HG02870 (cell line): ENCODE results near the gene FAM90A1.
"Not testable (repeated sequence)": the region's sequence is repeated elsewhere in the genome, so short reads cannot be mapped to it uniquely, and the experiment has no call there.

Experiments
- ATAC-seq: cut with Tn5 transposase; IDR thresholded peaks from one replicate; pipeline ENCODE4 v1.9.1; 2021; ENCODE audit warnings: mild to moderate bottlenecking, moderate library complexity; ENCODE audit not compliant: unreplicated experiment

Gene FAM90A1

DNA sequence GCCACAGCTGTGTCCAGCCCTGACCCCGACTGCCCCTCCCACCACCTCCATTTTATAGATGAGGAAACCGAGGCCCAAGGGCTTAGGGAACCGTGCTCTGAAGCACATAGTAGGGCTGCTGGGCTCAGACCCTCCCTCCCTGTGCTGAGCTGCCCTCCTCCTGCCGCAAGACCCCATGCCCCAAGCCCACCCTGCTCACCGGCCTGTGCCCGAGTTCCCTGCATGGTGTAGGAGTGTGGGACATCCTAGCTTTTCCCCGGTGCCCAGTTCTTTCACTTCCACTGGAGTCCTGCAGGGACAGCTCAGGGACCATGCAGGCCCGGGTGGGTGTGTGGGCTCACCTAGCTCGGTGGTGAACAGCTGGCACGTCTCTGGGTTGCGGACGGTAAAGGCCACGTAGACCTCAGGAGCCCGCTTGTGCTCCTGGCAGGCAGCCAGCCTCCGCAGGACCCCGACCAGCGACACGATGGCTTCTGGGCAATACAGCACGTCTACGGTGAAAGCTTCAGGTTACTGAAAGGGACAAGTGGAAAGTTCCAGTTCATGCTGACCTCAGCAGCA is 6.6 kb upstream of the FAM90A1 start:
- ATAC-seq: not testable (repeated sequence)

DNA sequence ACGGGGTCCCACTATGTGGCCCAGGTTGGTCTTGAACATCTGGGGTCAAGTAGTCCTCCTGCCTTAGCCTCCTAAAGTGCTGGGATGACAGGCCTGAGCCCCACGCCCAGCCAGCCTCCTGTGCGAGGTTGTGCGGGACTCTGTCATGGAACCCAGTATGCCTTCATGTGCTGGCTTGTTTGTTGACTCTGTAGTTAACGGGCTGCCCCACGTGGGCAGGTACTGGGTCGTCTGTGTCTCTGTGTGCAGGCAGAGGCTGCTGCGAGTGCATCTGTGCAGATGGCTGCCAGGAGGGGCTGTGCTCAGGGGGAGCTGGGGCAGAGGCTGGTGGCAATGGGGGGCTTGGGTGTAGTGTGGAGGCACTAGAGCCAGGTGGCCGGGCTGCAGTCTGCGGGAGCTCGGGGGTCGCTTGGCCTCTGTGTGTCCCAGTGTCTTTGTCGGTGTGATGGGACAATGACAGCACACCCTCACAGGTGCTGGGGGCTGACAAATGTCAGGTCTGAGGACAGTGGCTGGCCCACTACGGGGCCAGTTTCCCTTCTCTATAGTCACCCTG is 6.0 kb upstream of the FAM90A1 start:
- not testable (repeated sequence) for ATAC-seq

DNA sequence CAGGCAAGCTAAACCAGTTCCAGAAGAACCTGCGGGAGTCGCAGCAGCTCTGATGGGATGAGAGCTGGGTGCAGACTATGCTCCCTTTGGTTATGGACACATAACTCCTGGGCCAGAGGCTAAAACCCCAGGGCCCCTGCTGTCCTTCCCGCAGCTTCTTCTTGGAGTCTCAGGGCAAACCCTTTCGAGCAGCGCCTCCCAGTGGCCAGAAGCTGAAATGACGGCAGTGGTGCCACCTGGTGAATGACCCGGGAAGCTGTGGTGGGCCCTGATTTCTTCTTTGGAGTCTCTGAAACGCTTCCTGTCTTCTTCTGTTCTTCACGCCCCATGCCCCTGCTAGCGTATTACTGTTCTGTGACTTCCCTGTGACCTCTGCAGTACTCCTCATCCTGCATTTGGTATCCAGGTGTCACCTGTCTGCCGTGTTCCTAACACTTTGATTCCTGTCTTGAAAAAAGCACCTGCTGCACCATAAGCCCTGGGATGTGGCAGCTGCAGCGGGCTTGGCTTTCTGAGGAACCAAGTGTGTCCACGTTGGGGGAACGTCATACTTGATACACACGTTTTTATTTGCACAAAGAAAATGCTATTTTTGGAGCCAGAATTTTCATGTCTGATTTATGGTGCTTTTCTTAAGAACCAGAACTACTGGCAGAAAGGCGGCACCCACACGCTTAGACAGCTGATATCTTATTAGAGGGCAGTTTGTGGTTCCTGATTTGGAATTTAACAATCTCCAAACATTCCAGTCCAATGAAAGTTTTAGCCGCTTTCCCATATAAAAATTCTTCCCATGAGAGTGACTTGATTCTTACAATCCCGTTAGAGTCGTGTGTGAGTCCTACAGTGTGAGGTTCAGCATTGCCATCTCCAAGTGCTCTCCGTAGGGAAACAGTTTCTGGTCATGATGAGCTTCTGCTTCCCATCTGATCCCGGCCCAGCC is 4.5 kb upstream of the FAM90A1 start:
- ATAC-seq: not testable (repeated sequence)

DNA sequence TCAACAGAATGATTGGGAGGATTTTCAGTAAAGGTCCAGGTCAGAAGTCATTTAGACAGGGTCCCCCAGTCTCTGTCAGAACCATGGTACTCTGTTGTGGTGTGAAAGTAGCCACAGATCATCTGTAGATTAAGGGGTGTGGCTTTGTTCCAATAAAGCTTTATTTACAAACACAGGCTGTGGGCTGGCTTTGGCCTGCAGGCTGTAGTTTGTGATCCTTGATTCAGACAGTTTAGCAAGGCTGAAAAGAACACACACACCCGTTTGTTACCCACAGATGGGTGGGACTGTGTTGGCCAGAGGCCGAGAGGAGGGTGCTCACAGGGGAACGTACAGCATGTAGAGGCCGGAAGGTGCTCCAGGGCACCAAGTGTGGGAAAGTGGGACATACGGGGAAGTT is 3.6 kb upstream of the FAM90A1 start:
- not testable (repeated sequence) for ATAC-seq

DNA sequence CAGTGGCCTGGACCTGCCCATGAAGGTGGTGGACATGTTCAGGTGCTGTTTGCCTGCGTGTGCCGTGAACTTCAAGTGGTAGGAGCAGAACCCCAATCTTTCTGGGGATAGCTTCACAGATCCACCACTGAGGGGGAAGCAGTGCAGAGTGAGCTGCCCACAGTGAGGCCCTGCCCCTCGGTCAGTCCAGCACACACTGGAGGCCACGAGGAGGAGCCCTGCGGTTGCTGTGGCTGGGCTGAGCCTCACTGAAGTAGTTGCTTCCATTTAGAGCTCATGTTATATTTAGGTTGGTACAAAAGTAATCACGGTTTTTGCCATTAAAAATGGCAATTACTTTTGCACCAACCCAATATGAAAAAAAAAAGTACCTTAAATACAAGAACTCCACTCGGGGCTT is 2.1 kb upstream of the FAM90A1 start:
- ATAC-seq: not testable (repeated sequence)

DNA sequence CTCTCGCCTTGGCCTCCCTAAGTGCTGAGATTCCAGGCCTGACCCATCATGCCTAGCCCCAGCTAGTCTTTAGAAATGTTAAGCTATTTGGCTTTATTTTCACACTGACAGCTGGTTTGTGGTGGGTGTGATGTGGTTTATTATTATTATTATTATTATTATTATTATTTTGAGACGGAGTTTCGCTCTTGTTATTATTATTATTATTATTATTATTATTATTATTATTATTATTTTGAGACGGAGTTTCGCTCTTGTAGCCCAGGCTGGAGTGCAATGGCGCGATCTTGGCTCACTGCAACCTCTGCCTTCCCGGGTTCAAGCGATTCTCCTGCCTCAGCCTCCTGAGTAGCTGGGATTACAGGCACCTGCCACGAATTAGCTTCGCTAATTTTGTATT is 1.2 kb upstream of the FAM90A1 start:
- not testable (repeated sequence) for ATAC-seq

DNA sequence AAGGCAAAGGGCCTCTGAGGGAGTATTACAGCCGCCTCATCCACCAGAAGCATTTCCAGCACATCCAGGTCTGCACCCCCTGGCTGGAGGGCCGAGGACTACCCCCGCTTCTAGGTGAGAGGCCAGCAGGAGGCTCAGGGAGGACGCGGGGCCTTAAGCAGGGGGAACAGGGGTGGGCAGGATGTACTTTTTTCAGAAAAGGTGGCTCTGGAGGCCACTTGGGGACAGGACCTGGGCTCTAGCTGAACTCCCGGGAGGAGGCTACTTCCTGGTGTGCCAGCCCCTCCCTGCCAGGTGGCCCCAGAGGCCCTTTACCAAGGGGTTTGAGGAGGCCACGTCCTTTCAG is 287 bp upstream of the FAM90A1 start:
- not testable (repeated sequence) for ATAC-seq

DNA sequence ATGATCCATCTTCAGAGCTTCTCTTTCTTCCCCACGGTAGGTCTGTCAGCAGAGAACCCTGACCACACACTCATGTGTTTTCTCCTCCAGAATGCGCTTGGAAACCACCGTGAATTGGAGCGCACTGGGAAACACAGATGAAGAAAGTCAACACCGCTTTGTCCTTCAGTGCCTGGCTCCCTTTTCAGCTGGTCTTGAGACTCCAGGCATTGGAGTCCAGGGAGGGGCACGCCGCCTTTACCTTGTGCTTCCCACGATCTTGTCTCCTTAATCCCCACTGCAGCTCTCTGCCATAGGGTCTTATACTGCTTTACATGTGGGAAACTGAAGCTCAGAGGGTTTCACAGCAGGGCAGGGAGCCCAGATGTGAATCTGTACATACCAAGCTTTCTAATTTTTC is 1.1 kb downstream of the FAM90A1 start:
- no peak for ATAC-seq

DNA sequence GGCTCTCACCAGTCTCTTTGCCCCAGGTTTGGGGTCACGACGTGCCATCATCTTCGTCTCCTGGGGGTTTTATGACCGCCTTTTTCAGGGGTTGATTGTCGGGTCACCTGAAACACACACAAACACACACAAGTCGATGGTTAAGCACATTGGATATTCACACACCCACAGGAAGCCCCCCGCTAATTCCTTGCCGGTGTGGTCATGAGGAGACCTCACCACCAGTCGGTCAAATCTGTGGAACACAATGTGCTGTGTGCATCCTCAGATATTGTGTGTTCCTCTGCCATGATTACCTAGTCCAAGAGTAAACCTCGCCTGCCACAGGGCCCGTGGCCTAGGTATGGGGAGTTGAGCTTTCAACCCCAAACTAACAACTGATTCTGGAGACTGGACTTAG is 2.6 kb downstream of the FAM90A1 start:
- not testable (repeated sequence) for ATAC-seq

DNA sequence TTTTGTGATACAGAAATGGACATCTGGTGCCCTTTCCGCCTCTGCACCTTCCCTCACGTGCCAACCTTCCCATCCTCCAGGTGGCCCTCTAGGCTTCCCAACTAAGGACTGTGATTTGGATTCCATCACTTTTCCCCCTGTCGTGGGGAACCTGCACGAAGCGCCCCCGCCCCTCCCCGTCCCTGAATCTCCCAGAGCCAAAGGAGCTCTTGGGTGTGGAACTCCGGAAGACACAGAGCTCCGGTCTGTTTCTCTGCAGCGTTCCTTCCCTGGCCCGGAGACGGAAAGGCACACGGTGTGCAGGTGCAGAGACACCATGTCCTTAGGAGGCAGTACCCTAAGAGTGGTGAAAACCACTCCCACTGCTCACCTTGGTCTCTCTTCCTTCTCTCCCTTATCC is 3.8 kb downstream of the FAM90A1 start:
- ATAC-seq: not testable (repeated sequence)

DNA sequence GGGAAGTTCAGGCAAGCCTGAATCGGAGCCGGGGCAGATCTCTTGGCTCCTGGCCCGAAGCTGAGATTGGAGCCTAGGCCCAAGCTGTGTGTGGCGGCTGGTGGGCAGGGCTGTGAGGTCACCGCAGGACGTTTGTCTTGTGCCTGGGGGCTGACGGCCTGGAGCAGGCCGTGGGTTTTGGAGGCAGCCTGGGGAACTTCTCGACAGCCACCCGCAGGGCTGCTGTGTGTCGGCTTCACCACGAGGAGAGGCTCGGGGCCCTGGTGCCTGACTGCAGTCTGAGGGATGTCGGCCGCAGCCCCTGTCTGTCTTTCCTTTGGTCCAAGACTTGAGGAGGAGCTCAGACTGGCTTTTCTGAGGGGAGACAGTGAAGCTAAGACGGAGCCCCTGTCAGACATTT is 5.1 kb downstream of the FAM90A1 start:
- not testable (repeated sequence) for ATAC-seq

DNA sequence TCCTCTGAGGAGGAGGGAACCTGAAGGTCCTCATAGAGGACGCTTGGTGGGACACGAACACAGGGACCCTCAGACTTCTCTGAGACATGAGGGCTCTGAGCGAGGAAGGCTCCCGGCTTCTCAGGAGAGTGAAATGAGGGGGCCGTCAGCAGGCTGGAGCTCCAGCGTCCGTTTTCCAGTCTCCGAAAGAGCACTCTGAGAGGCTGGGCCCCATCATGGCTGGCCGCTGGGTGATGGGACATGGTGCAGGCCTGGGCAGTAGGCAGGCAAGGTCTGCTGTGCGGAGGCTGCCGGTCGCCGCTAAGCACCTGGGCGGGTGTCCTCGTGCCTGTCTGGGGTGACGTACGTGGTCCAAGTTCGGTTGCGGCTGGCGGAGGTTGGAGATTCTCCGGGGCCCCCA is 5.6 kb downstream of the FAM90A1 start:
- not testable (repeated sequence) for ATAC-seq

DNA sequence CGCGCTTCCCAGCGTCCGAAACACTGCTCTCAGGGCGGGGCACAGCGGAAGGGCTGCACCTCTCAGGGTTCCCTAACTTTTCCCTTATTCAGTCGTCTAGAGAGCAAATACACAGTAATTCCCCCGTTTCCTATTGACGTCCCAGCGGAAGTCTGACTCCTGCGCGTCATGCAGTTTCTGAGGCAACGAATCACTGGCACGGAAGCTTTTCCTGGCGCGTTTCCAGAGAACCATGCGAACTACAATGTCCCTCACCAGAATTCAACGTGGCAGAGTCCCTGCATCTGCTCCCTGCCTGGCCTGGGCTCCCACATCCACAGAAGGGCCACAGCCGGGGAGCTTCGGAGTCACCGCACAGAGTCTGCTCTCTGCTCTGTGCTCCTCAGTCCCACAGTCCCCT is 6.0 kb downstream of the FAM90A1 start:
- not testable (repeated sequence) for ATAC-seq

DNA sequence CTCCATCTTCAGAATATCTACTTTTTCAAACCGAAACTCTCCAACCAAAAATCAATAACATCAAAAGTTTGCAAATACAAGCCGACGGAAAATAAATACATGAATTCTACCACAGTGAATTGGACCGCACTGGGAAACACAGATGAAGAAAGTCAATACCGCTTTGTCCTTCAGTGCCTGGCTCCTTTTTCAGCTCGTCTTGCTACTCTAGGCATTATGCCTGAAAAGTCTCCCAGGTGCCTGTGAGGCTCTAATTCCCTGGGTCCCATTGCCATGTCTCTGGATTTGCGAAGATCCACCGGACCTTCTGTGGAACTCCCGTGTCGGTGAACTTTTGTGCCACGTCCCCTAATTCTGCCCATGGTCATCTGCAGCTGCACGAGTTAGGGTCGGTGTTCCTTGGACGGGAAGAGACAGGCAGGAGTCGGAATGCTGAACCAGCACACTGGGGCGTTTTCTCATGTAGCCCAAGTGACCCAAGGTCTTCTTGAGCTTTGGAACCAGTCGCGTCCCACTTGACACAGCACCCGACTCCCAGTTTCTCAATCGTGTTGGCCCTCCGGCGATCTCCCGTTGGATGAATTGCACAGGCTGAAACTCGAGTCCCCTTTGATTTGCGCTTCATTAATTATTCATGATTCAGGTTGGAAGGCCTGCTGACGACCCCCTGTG is 8.6 kb downstream of the FAM90A1 start:
- ATAC-seq: not testable (repeated sequence)

DNA sequence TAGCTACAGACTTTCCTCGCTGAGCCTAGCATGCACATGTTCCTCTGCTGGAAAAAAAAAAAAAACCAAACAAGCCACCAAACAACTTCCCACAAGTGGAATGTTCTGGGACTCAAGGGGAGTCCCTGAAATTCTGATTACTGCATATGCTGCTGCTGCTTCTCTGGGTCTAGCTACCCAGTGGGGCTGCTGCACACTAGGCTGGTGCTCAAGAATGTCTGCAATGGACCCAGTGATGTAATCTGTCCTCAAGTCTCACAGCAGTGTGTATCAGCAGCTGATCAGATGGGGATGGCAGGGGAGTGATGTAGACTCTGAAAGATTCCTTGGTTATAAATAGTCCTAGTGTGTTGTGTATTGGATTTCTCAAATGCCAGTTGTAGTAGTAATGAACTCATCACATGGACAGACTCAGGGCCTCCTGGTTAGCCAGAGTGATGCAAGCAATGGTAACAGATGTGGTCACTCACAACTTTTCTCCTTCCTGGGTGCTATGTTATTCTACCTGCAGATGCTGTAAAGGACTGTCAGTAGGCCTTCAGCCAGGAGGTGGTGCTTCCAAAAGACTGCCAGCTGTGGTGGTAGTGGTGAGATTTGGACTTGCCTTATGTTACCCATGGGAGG is 29.6 kb downstream of the FAM90A1 start:
- ATAC-seq: not testable (repeated sequence)

DNA sequence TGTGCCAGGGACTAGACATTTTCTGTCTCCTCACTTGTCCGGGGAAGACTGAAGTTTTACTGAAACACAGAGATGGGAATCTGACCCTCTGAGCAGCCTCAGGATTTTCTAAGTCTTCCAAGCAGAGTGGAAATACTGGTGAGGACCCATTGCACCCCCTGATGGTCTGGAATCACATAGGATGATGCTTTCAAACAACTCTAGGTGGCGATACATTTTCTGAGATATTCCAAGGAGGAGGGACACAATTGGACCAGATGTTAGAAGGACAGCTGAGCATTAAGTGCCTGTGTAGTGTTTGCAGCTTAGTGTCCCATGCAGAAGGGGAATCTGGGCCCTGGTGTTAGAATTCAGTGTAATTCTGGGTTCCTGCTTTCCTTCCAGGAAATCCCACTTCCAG is 39.3 kb downstream of the FAM90A1 start:
- ATAC-seq: not testable (repeated sequence)

DNA sequence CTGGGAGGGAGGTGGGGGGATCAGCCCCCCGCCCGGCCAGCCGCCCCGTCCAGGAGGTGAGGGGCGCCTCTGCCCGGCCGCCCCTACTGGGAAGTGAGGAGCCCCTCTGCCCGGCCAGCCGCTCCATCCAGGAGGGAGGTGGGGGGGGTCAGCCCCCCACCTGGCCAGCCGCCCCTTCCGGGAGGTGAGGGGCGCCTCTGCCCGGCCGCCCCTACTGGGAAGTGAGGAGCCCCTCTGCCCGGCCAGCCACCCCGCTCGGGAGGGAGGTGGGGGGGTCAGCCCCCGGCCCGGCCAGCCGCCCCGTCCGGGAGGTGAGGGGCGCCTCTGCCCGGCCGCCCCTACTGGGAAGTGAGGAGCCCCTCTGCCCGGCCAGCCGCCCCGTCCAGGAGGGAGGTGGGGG is 43.2 kb downstream of the FAM90A1 start:
- ATAC-seq: not testable (repeated sequence)

DNA sequence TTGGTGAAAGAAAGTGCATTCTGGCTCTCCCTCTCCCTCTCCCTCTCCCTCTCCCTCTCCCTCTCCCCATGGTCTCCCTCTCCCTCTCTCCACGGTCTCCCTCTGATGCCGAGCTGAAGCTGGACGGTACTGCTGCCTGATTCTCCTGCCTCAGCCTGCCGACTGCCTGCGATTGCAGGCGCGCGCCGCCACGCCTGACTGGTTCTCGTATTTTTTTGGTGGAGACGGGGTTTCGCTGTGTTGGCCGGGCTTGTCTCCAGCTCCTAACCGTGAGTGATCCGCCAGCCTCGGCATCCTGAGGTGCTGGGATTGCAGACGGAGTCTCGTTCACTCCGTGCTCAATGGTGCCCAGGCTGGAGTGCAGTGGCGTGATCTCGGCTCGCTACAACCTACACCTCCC is 44.1 kb downstream of the FAM90A1 start:
- not testable (repeated sequence) for ATAC-seq

DNA sequence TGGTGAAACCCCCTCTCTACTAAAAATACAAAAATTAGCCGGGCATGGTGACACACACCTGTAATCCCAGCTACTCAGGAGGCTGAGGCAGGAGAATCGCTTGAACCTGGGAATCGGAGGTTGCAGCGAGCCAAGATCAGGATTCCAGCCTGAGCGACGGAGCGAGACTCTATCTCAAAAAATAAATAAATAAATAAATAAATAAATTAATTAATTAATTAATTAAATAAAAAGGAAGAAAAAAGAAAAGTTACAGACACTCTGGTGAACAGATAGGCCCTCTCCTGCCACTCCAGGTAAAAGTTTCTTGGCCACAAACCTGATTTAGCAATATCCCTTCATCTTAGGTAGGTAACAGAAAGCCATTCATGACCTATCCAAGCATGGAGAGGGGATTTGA is 44.5 kb downstream of the FAM90A1 start:
- not testable (repeated sequence) for ATAC-seq

DNA sequence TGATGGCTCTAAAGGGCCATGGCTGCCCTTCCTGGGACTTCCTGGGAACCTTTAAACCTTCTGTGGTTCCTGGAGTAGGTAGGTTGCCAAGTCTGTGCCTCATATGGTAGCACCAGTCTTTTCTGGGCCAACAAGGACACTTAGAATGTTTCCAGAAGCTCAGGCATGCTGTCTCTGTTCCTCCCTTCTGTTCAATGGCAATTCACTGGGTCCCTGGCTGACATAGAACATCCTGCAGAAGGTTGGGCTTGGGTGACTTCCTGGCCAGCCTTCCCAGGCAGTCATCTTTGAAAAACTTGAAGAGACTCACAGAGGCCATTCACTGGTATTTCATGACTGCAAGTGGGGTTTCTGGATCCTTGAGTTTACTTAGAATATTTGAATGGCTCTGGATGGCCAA is 46.1 kb downstream of the FAM90A1 start:
- not testable (repeated sequence) for ATAC-seq

DNA sequence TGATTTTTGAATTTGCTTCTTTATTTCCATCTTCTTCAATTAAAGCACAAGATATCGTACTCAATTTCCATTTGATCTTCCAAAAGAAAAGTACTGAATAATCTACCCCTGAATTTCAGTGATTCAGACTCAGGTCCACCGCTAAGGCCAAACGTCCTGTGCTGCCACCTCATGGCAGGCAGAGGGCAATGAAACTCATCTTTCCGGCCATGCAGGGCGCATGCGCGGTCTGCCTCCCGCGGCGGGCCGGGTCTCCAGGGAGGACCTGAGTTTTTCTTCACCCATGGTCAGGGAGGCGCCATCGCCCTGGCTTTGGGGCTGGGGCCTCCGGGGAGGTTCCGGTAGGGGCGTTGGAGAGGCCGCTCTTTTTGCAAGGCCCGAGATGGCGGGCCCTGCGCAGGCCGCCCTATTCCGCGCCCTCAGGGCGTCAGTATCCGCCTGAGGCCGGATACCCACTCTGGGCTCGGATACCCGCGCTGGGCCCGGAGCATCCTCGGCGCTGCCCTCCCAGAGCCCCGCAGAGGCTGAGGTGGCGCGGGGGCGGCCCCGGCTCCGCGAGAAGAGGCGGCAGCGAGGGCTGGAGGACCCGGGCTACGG is 47.3 kb downstream of the FAM90A1 start:
- ATAC-seq: not testable (repeated sequence)
